Duodenal mucosa (tissue), 2 donors: ENCODE measurements around the gene MAN2B2.
"Not testable (repeated sequence)": the region's sequence is repeated elsewhere in the genome, so short reads cannot be mapped to it uniquely, and the experiment has no call there.

Experiments
- H3K27ac ChIP-seq: one replicate; pipeline ENCODE4 v1.7.0; 2013; ENCODE audit warnings: low read depth, low read length
- H3K27me3 ChIP-seq, 2 donors: one replicate each; pipeline ENCODE4 v1.7.0; 2013; ENCODE audit warnings: low read length in 2 of 2, control low read depth in 1 of 2; ENCODE audit not compliant: insufficient read depth in 2 of 2, control insufficient read depth in 1 of 2
- H3K36me3 ChIP-seq, 2 donors: one replicate each; pipeline ENCODE4 v1.7.0; 2013; ENCODE audit warnings: low read length in 2 of 2, control low read depth in 1 of 2; ENCODE audit not compliant: insufficient read depth in 2 of 2, control insufficient read depth in 1 of 2
- H3K4me1 ChIP-seq, 2 donors: one replicate each; pipeline ENCODE4 v1.7.0; 2013; ENCODE audit warnings: low read length in 2 of 2, control low read depth in 1 of 2; ENCODE audit not compliant: insufficient read depth in 2 of 2, control insufficient read depth in 1 of 2
- H3K4me3 ChIP-seq, 2 donors: one replicate each; pipeline ENCODE4 v1.7.0; 2013; ENCODE audit warnings: low read length in 2 of 2, low read depth in 1 of 2
- H3K9ac ChIP-seq, 2 donors: one replicate each; pipeline ENCODE4 v1.7.0; 2013; ENCODE audit warnings: low read length in 2 of 2, low read depth in 1 of 2
- H3K9me3 ChIP-seq, 2 donors: one replicate each; pipeline ENCODE4 v1.7.0; 2013; ENCODE audit warnings: low read length in 2 of 2, control low read depth in 1 of 2; ENCODE audit not compliant: control insufficient read depth in 1 of 2

MAN2B2 gene

GRCh38 chr4:6655291-6655690 is 80.3 kb downstream of the MAN2B2 start:
- H3K27ac ChIP-seq, H3K9me3 ChIP-seq, H3K4me3 ChIP-seq, H3K36me3 ChIP-seq, H3K27me3 ChIP-seq, H3K4me1 ChIP-seq, H3K9ac ChIP-seq: not testable (repeated sequence)

GRCh38 chr4:6655924-6656323 is 80.9 kb downstream of the MAN2B2 start:
- Histone ChIP-seq H3K4me1 (peaks cover 0 to 6% of the 10 kb centered on the region in 2 donors), H3K27ac (no peak overlapping the region), H3K9me3 (no peaks in the 10 kb centered on the region), H3K4me3 (no peak overlapping the region), H3K27me3 (peaks cover 3 to 4% of the 10 kb centered on the region in 2 donors), H3K36me3 (no peaks in the 10 kb centered on the region), H3K9ac (no peak overlapping the region)

DNA sequence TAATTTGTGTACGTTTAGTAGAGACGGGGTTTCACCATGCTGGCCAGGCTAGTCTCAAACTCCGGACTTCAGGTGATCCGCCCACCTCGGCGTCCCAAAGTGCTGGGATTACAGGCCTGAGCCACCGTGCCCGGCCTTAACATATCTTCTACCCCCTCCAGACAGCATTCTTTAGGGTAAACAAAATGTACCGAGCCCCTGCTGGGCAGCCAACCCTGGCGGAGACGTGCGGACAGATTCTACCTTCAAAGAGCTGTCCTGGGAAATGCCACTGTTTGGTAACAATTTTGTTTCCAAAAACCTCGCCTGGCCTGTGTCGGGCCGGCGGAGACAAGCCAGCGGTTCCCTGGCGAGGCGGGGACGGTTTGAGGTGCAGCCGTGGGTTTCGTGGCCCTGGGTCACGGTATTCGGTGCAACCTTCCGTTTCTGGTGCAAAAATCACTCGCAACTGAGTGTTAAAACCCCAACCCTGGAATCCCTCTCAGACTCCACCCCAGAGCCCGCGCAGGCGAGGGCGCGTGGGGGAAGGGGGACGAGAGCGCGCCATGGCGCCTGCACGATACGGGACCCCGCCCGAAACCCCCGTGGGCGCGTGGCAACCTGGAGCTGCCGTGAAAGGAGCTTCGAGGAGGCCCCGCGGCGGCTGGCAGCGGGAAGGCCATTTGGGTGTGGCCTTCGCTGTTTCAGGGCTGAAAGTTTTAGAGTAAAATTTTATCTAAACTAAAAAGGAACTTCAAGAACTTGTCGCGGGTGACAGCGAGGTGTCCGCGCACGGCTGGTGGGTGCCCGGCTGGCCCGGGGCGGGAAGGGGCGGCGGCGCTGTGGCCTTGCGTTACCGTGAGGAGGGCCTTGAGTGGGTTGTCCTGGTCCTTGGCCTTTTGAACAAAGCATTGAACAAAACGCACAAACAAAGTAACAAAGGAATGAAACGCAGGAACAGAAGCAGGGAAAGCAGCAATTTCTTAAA is 82.5 kb downstream of the MAN2B2 start:
- Histone ChIP-seq H3K27ac (no peak overlapping the region), H3K9me3 (no peaks in the 10 kb centered on the region), H3K9ac (no peak overlapping the region), H3K27me3 (peaks cover 8 to 9% of the 10 kb centered on the region in 2 donors), H3K36me3 (no peaks in the 10 kb centered on the region), H3K4me3 (no peak overlapping the region), H3K4me1 (peaks cover 0 to 6% of the 10 kb centered on the region in 2 donors)

DNA sequence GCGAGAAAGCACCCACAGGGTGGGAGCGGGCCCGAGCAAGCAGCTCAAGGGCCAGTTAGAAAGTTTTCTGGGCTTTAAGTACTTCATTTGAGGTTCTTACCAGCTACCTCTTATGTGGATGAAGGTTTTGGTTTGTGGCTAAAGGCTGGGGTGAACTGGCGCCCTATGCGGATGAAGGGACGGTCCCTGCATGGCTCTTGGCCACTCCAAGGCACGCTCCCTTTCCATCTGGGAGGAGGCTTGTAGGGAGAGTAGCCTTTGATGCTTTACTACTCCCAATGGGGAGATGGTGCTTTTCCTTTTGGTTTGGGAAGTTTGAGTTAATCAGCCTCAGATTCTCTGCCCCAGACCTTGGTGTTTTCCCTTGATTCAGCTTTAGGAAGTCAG is 83.2 kb downstream of the MAN2B2 start:
- peaks cover 0 to 6% of the 10 kb centered on the region in 2 donors for H3K4me1 ChIP-seq
- H3K27ac ChIP-seq, result no peak overlapping the region
- peak overlapping the region; percentile 43 to 61 for H3K4me3 ChIP-seq
- no peaks in the 10 kb centered on the region for H3K9me3 ChIP-seq
- no peaks in the 10 kb centered on the region for H3K36me3 ChIP-seq
- H3K27me3 ChIP-seq, result peaks cover 13% of the 10 kb centered on the region in 2 donors
- H3K9ac ChIP-seq, result peak overlapping the region; percentile 10 to 32

DNA sequence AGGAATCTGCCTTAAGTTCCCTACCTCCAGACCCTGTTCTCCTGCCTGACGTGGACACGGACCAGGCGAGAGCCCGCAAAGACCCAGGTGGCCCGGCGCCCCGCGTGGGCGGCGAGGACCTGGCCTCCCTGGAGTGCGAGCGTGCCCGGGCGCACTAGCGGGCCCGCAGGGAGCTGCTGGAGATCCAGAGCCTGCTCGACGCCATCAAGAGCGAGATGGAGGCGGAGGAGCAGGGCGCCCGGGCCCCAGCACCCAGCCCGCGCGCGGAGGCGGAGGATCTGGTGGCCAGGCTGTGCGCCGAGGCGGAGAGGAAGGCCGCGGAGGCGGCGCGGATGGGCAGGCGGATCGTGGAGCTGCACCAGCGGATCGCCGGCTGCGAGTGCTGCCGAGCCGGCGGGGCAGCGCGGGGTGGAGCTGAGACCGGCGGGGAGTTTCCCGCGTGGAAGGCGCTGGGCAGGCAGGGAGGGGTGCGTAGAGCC is 83.6 kb downstream of the MAN2B2 start:
- Histone ChIP-seq H3K9ac (peak overlapping the region; percentile 10 to 32), H3K4me1 (peaks cover 0 to 6% of the 10 kb centered on the region in 2 donors), H3K36me3 (no peaks in the 10 kb centered on the region), H3K4me3 (peak overlapping the region; percentile 43 to 61), H3K27me3 (peaks cover 16 to 18% of the 10 kb centered on the region in 2 donors), H3K9me3 (no peaks in the 10 kb centered on the region), H3K27ac (no peak overlapping the region)

DNA sequence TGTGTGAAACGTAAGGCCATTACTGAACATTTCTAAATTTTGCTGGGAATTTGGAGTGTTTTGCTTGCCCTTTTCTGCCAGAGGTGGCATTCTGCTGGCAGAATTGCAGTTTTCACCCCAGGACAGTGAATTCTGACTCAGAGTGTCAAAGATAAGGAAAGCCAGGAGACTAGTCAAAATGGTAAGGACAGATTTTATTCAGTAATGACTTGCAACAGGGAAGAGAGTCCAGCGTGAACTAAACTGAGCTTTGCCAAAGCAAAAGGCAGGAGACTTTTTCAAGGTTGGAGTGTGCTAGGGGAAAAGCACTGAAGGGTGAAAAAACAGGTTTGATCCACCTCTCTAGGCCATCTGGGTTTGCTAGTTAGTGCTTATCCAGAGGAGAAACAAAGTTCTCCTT is 84.9 kb downstream of the MAN2B2 start:
- Histone ChIP-seq H3K27ac (no peak overlapping the region), H3K36me3 (no peaks in the 10 kb centered on the region), H3K9ac (no peak overlapping the region), H3K27me3 (peaks cover 24 to 28% of the 10 kb centered on the region in 2 donors), H3K4me3 (no peak overlapping the region), H3K9me3 (no peaks in the 10 kb centered on the region), H3K4me1 (peaks cover 0 to 10% of the 10 kb centered on the region in 2 donors)

DNA sequence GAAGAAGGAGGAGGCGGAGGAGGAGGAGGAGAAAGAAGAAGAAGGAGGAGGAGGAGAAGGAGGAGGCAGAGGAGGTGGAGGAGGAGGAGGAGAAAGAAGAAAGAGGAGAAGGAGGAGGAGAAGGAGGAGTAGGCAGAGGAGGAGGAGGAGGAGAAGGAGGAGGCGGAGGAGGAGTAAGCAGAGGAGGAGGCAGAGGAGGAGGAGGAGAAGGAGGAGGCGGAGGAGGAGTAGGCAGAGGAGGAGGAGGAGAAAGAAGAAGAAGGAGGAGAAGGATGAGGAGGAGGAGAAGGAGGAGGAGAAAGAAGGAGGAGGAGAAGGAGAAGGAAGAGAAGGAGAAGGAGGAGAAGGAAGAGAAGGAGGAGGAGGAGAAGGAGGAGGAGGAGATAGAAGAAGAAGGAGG is 85.4 kb downstream of the MAN2B2 start:
- Histone ChIP-seq H3K36me3 (no peaks in the 10 kb centered on the region), H3K4me1 (peaks cover 0 to 11% of the 10 kb centered on the region in 2 donors), H3K9ac (no peak overlapping the region), H3K9me3 (no peaks in the 10 kb centered on the region), H3K27me3 (peaks cover 28 to 33% of the 10 kb centered on the region in 2 donors), H3K4me3 (no peak overlapping the region), H3K27ac (no peak overlapping the region)

GRCh38 chr4:6662591-6662990 is 87.6 kb downstream of the MAN2B2 start:
- H3K4me3 ChIP-seq, result no peak overlapping the region
- peaks cover 28 to 33% of the 10 kb centered on the region in 2 donors for H3K27me3 ChIP-seq

GRCh38 chr4:6663596-6664393 is 88.8 kb downstream of the MAN2B2 start:
- H3K36me3 ChIP-seq, result no peaks in the 10 kb centered on the region
- no peak overlapping the region for H3K4me3 ChIP-seq
- H3K4me1 ChIP-seq, result peaks cover 0 to 10% of the 10 kb centered on the region in 2 donors
- no peaks in the 10 kb centered on the region for H3K9me3 ChIP-seq
- no peak overlapping the region for H3K9ac ChIP-seq
- no peak overlapping the region for H3K27ac ChIP-seq
- peaks cover 24 to 30% of the 10 kb centered on the region in 2 donors for H3K27me3 ChIP-seq

More at GRCh38 chr4:6662591-6662990, 87.6 kb downstream of the MAN2B2 start:
- Histone ChIP-seq H3K9ac (no peak overlapping the region), H3K9me3 (no peaks in the 10 kb centered on the region), H3K27ac (no peak overlapping the region), H3K4me1 (peaks cover 0 to 11% of the 10 kb centered on the region in 2 donors), H3K36me3 (no peaks in the 10 kb centered on the region)

DNA sequence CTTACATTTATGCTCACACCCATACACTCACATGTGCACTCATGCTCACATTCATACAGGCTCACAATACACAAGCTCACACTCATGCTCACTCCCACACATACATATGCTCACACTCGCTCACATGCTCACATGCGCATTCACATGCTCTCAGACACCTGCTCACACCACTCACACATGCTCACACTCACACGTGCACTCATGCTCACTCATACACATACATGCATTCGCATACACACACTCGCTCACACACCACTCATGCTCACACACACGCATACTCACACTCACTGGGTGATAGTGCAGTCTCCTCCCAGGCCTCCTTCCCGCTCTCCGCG is 90.3 kb downstream of the MAN2B2 start:
- no peaks in the 10 kb centered on the region for H3K36me3 ChIP-seq
- no peaks in the 10 kb centered on the region for H3K9me3 ChIP-seq
- H3K4me3 ChIP-seq, result no peak overlapping the region
- H3K27me3 ChIP-seq, result peaks cover 24 to 30% of the 10 kb centered on the region in 2 donors
- no peak overlapping the region for H3K27ac ChIP-seq
- H3K9ac ChIP-seq, result no peak overlapping the region
- H3K4me1 ChIP-seq, result peaks cover 0 to 4% of the 10 kb centered on the region in 2 donors
